ENCODE results near the gene NEURL4.
"Not testable (repeated sequence)": the region's sequence is repeated elsewhere in the genome, so short reads cannot be mapped to it uniquely, and the experiment has no call there.

Gene NEURL4

DNA sequence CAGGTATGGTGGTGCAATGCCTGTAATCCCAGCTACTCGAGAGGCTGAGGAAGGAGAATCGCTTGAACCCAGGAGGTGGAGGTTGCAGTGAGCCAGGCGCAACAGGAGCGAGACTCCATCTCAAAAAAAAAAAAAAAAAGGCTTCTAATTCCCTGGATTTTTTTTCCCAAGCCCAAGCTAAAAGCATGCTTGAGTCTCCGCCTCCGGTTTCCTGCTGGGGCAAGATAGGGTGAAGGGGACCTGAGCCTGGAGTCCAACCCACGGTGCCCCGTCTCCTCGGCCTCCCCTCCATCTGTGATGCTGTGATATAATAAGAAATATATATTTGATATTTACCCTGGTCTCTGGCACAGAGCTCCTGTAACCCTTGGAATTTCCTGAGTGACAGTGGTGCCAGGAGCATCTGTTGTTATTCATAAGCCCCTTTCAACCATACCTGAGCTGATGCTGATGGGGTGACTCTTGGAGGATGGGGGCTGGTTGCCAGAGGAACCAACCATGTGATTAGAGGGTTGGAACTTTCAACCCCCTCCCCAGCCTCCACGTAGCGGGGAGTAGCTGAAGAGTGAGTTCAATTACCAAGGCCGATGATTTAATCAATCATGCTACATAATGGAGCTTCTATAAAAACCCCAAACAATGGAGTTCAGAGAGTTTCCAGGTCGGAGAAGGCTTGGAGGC, 38.9 kb upstream of the NEURL4 start:
- TF ChIP-seq, protein P1, sequence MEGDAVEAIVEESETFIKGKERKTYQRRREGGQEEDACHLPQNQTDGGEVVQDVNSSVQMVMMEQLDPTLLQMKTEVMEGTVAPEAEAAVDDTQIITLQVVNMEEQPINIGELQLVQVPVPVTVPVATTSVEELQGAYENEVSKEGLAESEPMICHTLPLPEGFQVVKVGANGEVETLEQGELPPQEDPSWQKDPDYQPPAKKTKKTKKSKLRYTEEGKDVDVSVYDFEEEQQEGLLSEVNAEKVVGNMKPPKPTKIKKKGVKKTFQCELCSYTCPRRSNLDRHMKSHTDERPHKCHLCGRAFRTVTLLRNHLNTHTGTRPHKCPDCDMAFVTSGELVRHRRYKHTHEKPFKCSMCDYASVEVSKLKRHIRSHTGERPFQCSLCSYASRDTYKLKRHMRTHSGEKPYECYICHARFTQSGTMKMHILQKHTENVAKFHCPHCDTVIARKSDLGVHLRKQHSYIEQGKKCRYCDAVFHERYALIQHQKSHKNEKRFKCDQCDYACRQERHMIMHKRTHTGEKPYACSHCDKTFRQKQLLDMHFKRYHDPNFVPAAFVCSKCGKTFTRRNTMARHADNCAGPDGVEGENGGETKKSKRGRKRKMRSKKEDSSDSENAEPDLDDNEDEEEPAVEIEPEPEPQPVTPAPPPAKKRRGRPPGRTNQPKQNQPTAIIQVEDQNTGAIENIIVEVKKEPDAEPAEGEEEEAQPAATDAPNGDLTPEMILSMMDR (conservative IDR thresholded peaks at IDR 0.05; ENCODE audit: low read depth, low read length), result no peak
- no peak overlapping the region for H3K4me2 ChIP-seq

DNA sequence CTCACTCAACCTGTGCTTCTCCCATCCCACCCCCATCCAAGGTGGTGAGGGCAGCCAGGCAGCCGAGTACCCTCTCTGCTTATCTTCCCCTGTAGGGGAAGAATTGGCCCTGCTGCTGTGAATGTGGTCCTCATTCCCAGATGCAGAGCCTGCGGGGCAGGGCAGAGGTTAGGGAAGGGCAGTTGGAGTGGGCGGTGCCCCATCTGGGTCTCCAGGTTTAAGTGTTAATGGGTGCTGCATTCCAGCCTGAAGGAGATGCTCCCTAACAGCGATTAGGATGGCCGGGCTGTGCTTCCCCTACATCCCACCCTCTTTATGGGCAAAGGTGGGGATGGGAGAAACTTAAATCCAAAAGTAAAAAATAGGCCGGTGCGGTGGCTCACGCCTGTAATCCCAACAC, 37.9 kb upstream of the NEURL4 start:
- Histone ChIP-seq H3K9ac (no peak overlapping the region), H3K4me1 (ENCODE audit: low read depth, poor library complexity, severe bottlenecking) (no peaks in the 10 kb centered on the region), H2AFZ (ENCODE audit: low read depth) (no peak overlapping the region), H4K20me1 (ENCODE audit: insufficient read depth) (no peaks in the 10 kb centered on the region), H3K4me3 (IDR thresholded peaks at IDR 0.05; ENCODE audit: insufficient read depth, low read depth, low read length) (no peak overlapping the region), H3K79me2 (ENCODE audit: insufficient read depth, low read depth) (no peaks in the 10 kb centered on the region), H3K4me2 (no peak overlapping the region), H3K36me3 (ENCODE audit: insufficient read depth) (no peaks in the 10 kb centered on the region), H3K27me3 (ENCODE audit: insufficient read depth, low read depth) (no peaks in the 10 kb centered on the region), H3K27ac (no peak overlapping the region)
- TF ChIP-seq, protein P1 (conservative IDR thresholded peaks at IDR 0.05; ENCODE audit: low read depth, low read length), result no peak

More for the DNA sequence above, 38.9 kb upstream of the NEURL4 start:
- Histone ChIP-seq H3K9ac (no peak overlapping the region), H3K36me3 (ENCODE audit: insufficient read depth) (no peaks in the 10 kb centered on the region), H3K4me1 (ENCODE audit: low read depth, poor library complexity, severe bottlenecking) (no peaks in the 10 kb centered on the region), H3K27ac (no peak overlapping the region), H2AFZ (ENCODE audit: low read depth) (no peak overlapping the region), H4K20me1 (ENCODE audit: insufficient read depth) (no peaks in the 10 kb centered on the region), H3K27me3 (ENCODE audit: insufficient read depth, low read depth) (no peaks in the 10 kb centered on the region), H3K4me3 (IDR thresholded peaks at IDR 0.05; ENCODE audit: insufficient read depth, low read depth, low read length) (no peak overlapping the region), H3K79me2 (ENCODE audit: insufficient read depth, low read depth) (no peaks in the 10 kb centered on the region)

DNA sequence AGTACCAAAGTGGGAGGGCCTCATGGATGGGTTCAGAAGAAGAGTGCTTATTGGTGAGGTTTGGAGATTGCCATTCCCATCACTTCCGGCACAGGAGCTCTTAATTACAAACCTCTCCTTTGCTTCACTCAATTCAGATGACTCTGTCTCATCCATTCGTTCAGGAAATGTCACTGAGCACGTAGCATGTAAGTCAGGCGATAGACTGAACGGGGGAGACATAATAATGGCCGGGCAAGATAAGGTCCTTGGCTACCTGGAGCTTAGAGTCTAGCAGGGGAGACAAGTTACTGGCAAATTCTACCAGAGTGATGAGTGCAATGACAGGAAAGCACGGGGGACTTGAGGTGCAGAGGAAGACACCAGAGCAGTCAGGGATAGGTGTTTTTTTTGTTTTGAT, 36.8 kb upstream of the NEURL4 start:
- H3K4me3 ChIP-seq (IDR thresholded peaks at IDR 0.05; ENCODE audit: insufficient read depth, low read depth, low read length); H3K36me3 ChIP-seq (ENCODE audit: insufficient read depth); H3K9ac ChIP-seq; H3K27ac ChIP-seq; H4K20me1 ChIP-seq (ENCODE audit: insufficient read depth); H3K79me2 ChIP-seq (ENCODE audit: insufficient read depth, low read depth); H3K4me2 ChIP-seq; H3K4me1 ChIP-seq (ENCODE audit: low read depth, poor library complexity, severe bottlenecking); H3K27me3 ChIP-seq (ENCODE audit: insufficient read depth, low read depth); H2AFZ ChIP-seq (ENCODE audit: low read depth): not testable (repeated sequence)

DNA sequence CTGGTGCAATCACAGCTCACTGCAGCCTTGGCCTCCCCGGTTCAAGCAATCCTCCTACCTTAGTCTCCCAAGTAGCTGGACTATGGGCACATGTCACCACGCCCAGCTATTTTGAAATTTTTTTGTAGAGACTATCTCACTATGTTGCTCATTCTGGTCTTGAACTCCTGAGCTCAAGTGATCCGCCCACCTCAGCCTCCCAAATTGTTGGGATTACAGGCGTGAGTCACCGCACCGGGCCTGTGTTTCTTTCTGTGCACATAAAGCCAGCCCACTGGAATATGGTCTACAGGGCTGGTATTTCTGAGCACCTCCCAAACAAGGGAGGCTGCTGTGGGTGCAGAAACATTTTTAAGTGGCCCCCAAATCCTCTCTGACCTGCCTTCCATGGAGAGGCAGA, 34.2 kb upstream of the NEURL4 start:
- no peaks in the 10 kb centered on the region for H3K4me1 ChIP-seq (ENCODE audit: low read depth, poor library complexity, severe bottlenecking)
- H3K9ac ChIP-seq, result no peak overlapping the region
- H3K4me3 ChIP-seq (IDR thresholded peaks at IDR 0.05; ENCODE audit: insufficient read depth, low read depth, low read length), result no peak overlapping the region
- TF ChIP-seq, protein P1 (conservative IDR thresholded peaks at IDR 0.05; ENCODE audit: low read depth, low read length), result no peak
- no peaks in the 10 kb centered on the region for H4K20me1 ChIP-seq (ENCODE audit: insufficient read depth)
- no peaks in the 10 kb centered on the region for H3K36me3 ChIP-seq (ENCODE audit: insufficient read depth)
- no peak overlapping the region for H2AFZ ChIP-seq (ENCODE audit: low read depth)
- no peaks in the 10 kb centered on the region for H3K79me2 ChIP-seq (ENCODE audit: insufficient read depth, low read depth)
- H3K27me3 ChIP-seq (ENCODE audit: insufficient read depth, low read depth), result no peaks in the 10 kb centered on the region
- H3K27ac ChIP-seq, result no peak overlapping the region
- H3K4me2 ChIP-seq, result no peak overlapping the region

DNA sequence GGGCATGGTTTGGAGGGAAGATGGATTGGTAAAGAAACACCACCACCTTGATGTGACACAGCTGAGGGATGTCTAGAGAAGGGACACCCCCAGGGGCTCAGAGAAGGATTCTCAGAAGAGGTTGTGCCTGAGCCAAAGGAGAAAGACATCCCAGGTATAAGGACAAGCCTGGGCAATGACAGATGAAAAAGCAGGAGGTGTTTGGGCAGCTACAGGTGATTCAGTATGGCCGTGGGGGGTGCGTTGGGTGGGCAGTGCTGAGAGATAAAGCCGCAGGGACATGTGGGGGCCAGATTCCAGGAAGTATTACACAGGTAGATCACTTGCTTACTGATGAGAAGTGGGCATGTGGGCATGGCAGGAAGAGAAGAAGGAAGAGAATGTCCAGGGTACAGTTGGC, 32.8 kb upstream of the NEURL4 start:
- H3K4me3 ChIP-seq (IDR thresholded peaks at IDR 0.05; ENCODE audit: insufficient read depth, low read depth, low read length), result no peak overlapping the region
- no peak overlapping the region for H3K27ac ChIP-seq
- TF ChIP-seq, protein P1 (conservative IDR thresholded peaks at IDR 0.05; ENCODE audit: low read depth, low read length), result no peak
- no peak overlapping the region for H2AFZ ChIP-seq (ENCODE audit: low read depth)
- H3K36me3 ChIP-seq (ENCODE audit: insufficient read depth), result no peaks in the 10 kb centered on the region
- H3K4me1 ChIP-seq (ENCODE audit: low read depth, poor library complexity, severe bottlenecking), result no peaks in the 10 kb centered on the region
- H4K20me1 ChIP-seq (ENCODE audit: insufficient read depth), result no peaks in the 10 kb centered on the region
- H3K4me2 ChIP-seq, result no peak overlapping the region
- no peak overlapping the region for H3K9ac ChIP-seq
- H3K79me2 ChIP-seq (ENCODE audit: insufficient read depth, low read depth), result no peaks in the 10 kb centered on the region
- no peaks in the 10 kb centered on the region for H3K27me3 ChIP-seq (ENCODE audit: insufficient read depth, low read depth)
